Measurements from ENCODE around the gene ITK. TPM values are rescaled to one million over a fixed set of nuclear protein-coding genes. Genes with fewer than 3 reads are reported as not detected.

Gene ITK
- polyA plus RNA-seq, 1 donor: 1.5 TPM

DNA sequence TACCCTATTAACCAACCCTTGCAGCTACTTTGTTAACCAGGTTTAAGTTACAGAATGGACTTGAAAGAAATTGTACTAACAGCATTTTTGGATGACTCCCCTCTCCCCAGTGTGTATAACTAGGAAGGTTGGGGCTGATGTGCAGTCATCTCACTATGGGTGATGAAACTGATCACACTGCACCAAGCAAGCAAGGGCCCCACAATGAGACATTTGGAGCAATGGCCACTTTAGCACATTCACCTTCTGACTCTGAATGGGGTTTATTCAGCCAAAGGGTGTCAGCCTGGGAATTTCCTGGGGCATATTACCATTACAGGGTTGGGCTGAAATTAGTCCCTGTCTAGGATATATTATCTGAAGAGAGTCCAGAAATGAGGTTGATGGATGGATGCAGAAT lies 66.6 kb downstream of the ITK start:
- no peaks in the 10 kb centered on the region for H3K27me3 ChIP-seq (ENCODE audit: control insufficient read depth, insufficient read depth, low read length)

DNA sequence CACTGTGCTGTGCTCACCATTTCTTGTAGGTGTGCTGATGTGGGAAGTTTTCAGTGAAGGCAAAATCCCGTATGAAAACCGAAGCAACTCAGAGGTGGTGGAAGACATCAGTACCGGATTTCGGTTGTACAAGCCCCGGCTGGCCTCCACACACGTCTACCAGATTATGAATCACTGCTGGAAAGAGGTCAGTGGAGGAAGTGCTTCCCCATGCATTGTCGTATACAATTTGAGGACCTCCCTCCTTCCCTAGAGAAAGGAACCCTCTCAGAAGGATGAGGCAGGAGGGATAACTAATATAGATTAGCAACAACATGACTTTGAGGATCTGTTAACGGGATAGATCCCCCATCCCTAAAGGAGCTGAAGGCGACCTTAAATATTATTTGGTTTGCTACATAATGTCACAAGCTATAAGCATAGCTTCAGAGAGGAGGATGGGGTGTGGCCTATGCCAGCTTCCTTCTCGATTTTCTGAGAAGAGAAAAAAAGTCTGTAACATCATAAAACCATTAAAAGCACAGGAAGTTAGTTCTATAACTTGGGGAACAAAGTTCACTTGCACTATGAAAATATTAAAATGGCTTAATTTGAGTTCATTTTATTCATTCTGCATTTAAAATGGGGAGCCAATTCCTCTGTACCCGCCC lies 68.3 kb downstream of the ITK start:
- no peak overlapping the region for H3K27ac ChIP-seq (ENCODE audit: low read length)
- peaks cover 4% of the 10 kb centered on the region for H3K4me1 ChIP-seq (ENCODE audit: control insufficient read depth, insufficient read depth, low read length)
- no peak overlapping the region for H3K4me3 ChIP-seq (ENCODE audit: low read length)
- no peaks in the 10 kb centered on the region for H3K9me3 ChIP-seq (ENCODE audit: control insufficient read depth, low read depth, low read length)
- H3K36me3 ChIP-seq (ENCODE audit: control insufficient read depth, insufficient read depth, low read length): no peaks in the 10 kb centered on the region
- no peaks in the 10 kb centered on the region for H3K27me3 ChIP-seq (ENCODE audit: control insufficient read depth, insufficient read depth, low read length)
- peak in 1 of 2 donors; percentile 60 for DNase-seq
- 96% methylated on average over 4 of the region's 11 CpGs for WGBS (ENCODE audit: insufficient coverage, low lambda C conversion rate)

More for the DNA sequence above, 66.6 kb downstream of the ITK start:
- Histone ChIP-seq H3K4me1 (ENCODE audit: control insufficient read depth, insufficient read depth, low read length) (peaks cover 4% of the 10 kb centered on the region), H3K4me3 (ENCODE audit: low read length) (no peak overlapping the region), H3K9me3 (ENCODE audit: control insufficient read depth, low read depth, low read length) (no peaks in the 10 kb centered on the region), H3K36me3 (ENCODE audit: control insufficient read depth, insufficient read depth, low read length) (no peaks in the 10 kb centered on the region), H3K27ac (ENCODE audit: low read length) (no peak overlapping the region)
- no peak for DNase-seq

DNA sequence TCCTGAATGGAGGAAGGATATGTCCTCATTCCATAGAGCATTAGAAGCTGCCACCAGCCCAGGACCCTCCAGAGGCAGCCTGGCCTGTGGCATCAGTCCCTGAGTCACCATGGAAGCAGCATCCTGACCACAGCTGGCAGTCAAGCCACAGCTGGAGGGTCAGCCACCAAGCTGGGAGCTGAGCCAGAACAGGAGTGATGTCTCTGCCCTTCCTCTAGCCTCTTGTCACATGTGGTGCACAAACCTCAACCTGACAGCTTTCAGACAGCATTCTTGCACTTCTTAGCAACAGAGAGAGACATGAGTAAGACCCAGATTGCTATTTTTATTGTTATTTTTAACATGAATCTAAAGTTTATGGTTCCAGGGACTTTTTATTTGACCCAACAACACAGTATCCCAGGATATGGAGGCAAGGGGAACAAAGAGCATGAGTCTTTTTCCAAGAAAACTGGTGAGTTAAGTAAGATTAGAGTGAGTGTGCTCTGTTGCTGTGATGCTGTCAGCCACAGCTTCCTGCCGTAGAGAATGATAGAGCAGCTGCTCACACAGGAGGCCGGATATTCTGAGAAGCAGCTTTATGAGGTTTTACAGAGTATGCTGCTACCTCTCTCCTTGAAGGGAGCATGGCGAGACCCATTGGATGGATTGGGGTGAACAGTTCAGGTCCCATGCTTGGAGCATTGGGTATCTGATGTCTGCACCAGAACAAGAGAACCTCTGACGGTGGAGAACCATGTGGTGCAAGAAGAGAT lies 72.2 kb downstream of the ITK start:
- H3K27ac ChIP-seq (ENCODE audit: low read length): no peak overlapping the region
- no peaks in the 10 kb centered on the region for H3K9me3 ChIP-seq (ENCODE audit: control insufficient read depth, low read depth, low read length)
- no CpG with 5 or more reads among the region's 4 CpGs for WGBS (ENCODE audit: insufficient coverage, low lambda C conversion rate)
- peaks cover 4% of the 10 kb centered on the region for H3K4me1 ChIP-seq (ENCODE audit: control insufficient read depth, insufficient read depth, low read length)
- DNase-seq: peak in 1 of 2 donors; percentile 20
- H3K36me3 ChIP-seq (ENCODE audit: control insufficient read depth, insufficient read depth, low read length): no peaks in the 10 kb centered on the region
- H3K27me3 ChIP-seq (ENCODE audit: control insufficient read depth, insufficient read depth, low read length): no peaks in the 10 kb centered on the region
- no peak overlapping the region for H3K4me3 ChIP-seq (ENCODE audit: low read length)

DNA sequence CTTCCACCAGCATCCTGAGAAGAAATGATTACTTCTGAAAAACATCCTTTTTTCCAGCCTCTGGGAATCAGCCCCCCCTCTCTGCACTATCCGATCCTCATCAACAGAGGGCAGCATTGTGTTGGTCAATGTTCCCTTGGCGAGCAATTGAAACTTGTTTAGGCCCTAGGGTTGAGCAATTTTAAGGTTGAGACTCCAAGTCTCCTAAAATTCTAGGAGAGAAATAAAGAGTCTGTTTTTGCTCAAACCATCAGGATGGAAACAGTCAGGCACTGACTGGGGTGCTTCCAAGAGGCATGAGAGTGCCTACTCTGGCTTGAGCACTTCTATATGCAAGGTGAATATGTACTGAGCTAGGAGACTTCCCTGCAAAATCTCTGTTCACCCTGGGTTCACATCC lies 72.9 kb downstream of the ITK start:
- no peaks in the 10 kb centered on the region for H3K36me3 ChIP-seq (ENCODE audit: control insufficient read depth, insufficient read depth, low read length)
- H3K4me1 ChIP-seq (ENCODE audit: control insufficient read depth, insufficient read depth, low read length): peaks cover 4% of the 10 kb centered on the region
- no CpG with 5 or more reads among the region's 2 CpGs for WGBS (ENCODE audit: insufficient coverage, low lambda C conversion rate)
- peak in 1 of 2 donors; percentile 37 for DNase-seq
- H3K27ac ChIP-seq (ENCODE audit: low read length): no peak overlapping the region
- H3K9me3 ChIP-seq (ENCODE audit: control insufficient read depth, low read depth, low read length): no peaks in the 10 kb centered on the region
- no peak overlapping the region for H3K4me3 ChIP-seq (ENCODE audit: low read length)
- H3K27me3 ChIP-seq (ENCODE audit: control insufficient read depth, insufficient read depth, low read length): no peaks in the 10 kb centered on the region

DNA sequence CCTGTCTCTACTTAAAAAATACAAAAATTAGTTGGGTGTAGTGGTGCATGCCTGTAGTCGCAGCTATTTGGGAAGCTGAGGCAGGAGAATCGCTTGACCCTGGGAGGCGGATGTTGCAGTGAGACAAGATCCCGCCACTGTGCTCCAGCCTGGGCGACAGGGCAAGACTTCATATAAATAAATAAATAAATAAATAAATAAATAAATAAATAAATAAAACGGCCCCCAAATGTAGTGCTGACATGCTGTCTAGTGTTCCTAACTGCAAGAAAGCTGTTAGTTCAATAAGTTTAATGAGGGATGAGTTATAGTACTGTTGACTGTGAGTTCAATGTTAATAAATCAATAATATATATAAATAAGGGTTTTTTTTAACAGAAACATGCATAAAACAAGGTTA lies 77.8 kb downstream of the ITK start:
- no peaks in the 10 kb centered on the region for H3K9me3 ChIP-seq (ENCODE audit: control insufficient read depth, low read depth, low read length)
- no peak overlapping the region for H3K4me3 ChIP-seq (ENCODE audit: low read length)
- no peaks in the 10 kb centered on the region for H3K36me3 ChIP-seq (ENCODE audit: control insufficient read depth, insufficient read depth, low read length)
- no peaks in the 10 kb centered on the region for H3K4me1 ChIP-seq (ENCODE audit: control insufficient read depth, insufficient read depth, low read length)
- no peak for DNase-seq
- H3K27ac ChIP-seq (ENCODE audit: low read length): no peak overlapping the region
- H3K27me3 ChIP-seq (ENCODE audit: control insufficient read depth, insufficient read depth, low read length): peaks cover 2% of the 10 kb centered on the region
- 100% methylated on average over 2 of the region's 6 CpGs for WGBS (ENCODE audit: insufficient coverage, low lambda C conversion rate)

DNA sequence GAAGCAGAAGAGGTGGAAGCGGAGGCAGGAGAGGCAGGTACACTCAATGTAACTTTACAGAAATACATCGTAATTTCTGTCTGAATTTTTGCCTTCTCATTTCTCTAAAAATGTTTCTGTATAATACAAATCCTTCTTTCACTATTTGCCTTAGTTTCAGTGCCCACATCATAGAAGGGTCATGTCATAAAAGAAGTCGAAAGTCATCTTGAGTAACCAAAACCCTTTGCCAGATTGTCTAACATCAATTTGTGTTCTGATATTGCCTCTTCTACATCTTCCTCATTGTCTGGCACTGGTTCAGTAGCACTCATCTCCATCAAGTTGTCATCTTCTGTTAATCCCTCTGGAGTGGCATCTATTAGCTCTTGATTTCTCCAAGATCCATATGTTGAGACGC lies 79.1 kb downstream of the ITK start:
- Histone ChIP-seq H3K4me1 (ENCODE audit: control insufficient read depth, insufficient read depth, low read length) (no peaks in the 10 kb centered on the region), H3K27ac (ENCODE audit: low read length) (no peak overlapping the region), H3K36me3 (ENCODE audit: control insufficient read depth, insufficient read depth, low read length) (no peaks in the 10 kb centered on the region), H3K4me3 (ENCODE audit: low read length) (no peak overlapping the region), H3K27me3 (ENCODE audit: control insufficient read depth, insufficient read depth, low read length) (peaks cover 6% of the 10 kb centered on the region), H3K9me3 (ENCODE audit: control insufficient read depth, low read depth, low read length) (no peaks in the 10 kb centered on the region)
- DNase-seq: no peak
- 93% methylated on average over 3 of the region's 4 CpGs for WGBS (ENCODE audit: insufficient coverage, low lambda C conversion rate)

DNA sequence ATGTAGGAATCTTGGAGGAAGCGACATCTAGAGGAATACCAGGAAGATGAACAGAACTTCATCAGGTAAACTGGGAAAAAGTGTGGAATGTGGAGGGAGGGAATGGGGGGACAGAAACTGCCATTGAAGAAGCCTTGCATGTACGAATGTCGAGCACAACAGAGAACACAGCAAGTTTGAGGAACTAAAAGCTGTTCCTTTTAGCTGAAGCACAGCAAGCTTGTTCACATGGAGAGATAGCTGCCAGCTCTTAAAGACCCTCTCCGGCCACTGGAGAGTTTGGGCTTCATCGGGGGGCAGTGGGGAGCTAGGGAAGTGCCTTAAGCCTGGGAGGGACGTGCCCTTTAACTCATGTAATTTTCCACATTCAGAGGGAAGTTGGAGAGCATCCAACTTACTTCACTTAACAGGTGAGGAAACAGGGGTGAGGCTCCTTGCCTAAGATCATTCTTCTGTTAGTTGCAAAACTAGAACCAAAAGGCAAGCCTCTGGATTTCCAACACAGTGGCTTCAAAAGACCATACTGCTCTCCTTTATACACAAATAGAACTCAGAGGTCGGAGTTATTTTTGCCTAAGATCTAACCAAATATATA lies 83.0 kb downstream of the ITK start:
- no peaks in the 10 kb centered on the region for H3K36me3 ChIP-seq (ENCODE audit: control insufficient read depth, insufficient read depth, low read length)
- DNase-seq: no peak
- no peaks in the 10 kb centered on the region for H3K9me3 ChIP-seq (ENCODE audit: control insufficient read depth, low read depth, low read length)
- no peak overlapping the region for H3K4me3 ChIP-seq (ENCODE audit: low read length)
- peaks cover 10% of the 10 kb centered on the region for H3K27me3 ChIP-seq (ENCODE audit: control insufficient read depth, insufficient read depth, low read length)
- peaks cover 4% of the 10 kb centered on the region for H3K4me1 ChIP-seq (ENCODE audit: control insufficient read depth, insufficient read depth, low read length)
- 100% methylated on average over 1 of the region's 7 CpGs for WGBS (ENCODE audit: insufficient coverage, low lambda C conversion rate)
- no peak overlapping the region for H3K27ac ChIP-seq (ENCODE audit: low read length)

DNA sequence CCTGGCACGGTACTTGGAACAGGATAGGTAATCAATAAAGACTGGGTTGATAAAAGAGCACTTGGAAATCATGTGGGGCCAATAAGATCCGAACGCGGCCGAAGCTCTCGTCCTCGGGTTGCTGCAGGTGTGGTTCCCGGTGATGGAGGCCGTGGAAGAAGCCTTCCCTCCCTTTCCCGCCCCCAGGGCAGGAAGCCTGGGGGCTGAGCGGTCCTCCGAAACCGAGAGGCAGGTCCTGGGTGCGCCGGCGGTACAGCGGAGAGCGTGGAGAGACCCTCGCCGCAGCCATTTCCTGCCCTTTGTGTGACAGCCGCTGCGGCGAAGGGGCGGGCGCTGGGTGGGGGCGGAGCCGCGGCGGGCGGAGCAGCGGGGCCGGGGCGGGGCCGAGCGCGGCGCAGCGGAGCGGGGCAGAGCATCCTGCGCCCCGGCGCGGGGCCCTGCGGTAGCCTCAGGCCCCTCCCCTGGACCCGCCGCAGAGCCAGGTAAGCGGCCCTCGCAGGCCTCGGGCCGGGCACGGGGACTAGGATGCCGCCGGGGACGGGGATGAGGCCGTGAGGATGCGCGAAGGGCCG lies 85.2 kb downstream of the ITK start, which contains the start of gene CYFIP2:
Gene CYFIP2 (plus strand): TSS at position 410 of the 572 bp plus-strand sequence. CDS start 19,239 bp downstream, outside the sequence.
- no peaks in the 10 kb centered on the region for H3K9me3 ChIP-seq (ENCODE audit: control insufficient read depth, low read depth, low read length)
- no CpG with 5 or more reads among the region's 58 CpGs for WGBS (ENCODE audit: insufficient coverage, low lambda C conversion rate)

DNA sequence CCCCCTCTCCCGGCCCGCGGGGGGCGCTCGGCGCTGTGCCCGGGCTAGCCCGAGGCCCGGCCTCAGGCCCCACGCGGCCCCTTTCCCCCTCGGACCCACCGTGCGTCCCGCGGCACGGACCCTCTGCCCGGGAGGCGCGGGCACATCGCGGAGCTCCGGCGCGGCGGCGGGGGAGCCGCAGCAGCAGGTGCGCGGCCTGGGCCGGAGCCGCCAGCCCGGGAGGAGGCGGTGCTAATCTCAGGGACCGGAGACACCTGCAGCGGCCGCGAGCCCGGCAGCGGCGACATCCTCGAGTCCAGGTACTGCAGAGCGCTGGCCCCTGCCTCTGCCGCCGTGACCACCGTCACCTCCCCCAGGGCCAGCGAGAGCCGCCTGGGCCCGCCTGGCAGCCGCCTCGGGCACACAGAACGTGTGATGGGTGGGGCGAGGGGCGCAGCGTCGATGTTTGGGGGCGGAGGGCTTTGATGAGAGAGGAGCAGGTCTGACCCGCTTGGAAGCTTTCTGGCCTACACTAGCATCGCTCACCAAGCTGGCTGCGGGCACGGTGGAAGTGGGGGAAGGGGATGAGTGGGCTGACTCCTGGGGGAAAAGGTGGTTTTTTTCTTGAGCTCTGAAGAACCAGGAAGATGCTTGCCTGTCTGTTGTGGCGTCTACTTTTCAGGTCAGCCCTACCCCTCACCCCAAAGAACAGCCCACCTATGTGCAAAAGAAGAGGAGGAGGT lies 85.8 kb downstream of the ITK start:
- no peaks in the 10 kb centered on the region for H3K9me3 ChIP-seq (ENCODE audit: control insufficient read depth, low read depth, low read length)
- WGBS (ENCODE audit: insufficient coverage, low lambda C conversion rate): no CpG with 5 or more reads among the region's 62 CpGs
- peak overlapping the region; percentile 6 for H3K27ac ChIP-seq (ENCODE audit: low read length)
- peaks cover 8% of the 10 kb centered on the region for H3K27me3 ChIP-seq (ENCODE audit: control insufficient read depth, insufficient read depth, low read length)
- DNase-seq: peak; percentile 20 to 71
- H3K4me1 ChIP-seq (ENCODE audit: control insufficient read depth, insufficient read depth, low read length): peaks cover 9% of the 10 kb centered on the region
- no peaks in the 10 kb centered on the region for H3K36me3 ChIP-seq (ENCODE audit: control insufficient read depth, insufficient read depth, low read length)
- peak overlapping the region; percentile 48 for H3K4me3 ChIP-seq (ENCODE audit: low read length)

More for the DNA sequence above, 85.2 kb downstream of the ITK start, which contains the start of gene CYFIP2:
- H3K27me3 ChIP-seq (ENCODE audit: control insufficient read depth, insufficient read depth, low read length): peaks cover 10% of the 10 kb centered on the region
- DNase-seq: peak; percentile 48 to 76
- H3K4me3 ChIP-seq (ENCODE audit: low read length): peak within 1 kb of the TSS; percentile 78
- H3K36me3 ChIP-seq (ENCODE audit: control insufficient read depth, insufficient read depth, low read length): no peaks in the 10 kb centered on the region
- H3K27ac ChIP-seq (ENCODE audit: low read length): peak within 1 kb of the TSS; percentile 30
- peaks cover 8% of the 10 kb centered on the region for H3K4me1 ChIP-seq (ENCODE audit: control insufficient read depth, insufficient read depth, low read length)

DNA sequence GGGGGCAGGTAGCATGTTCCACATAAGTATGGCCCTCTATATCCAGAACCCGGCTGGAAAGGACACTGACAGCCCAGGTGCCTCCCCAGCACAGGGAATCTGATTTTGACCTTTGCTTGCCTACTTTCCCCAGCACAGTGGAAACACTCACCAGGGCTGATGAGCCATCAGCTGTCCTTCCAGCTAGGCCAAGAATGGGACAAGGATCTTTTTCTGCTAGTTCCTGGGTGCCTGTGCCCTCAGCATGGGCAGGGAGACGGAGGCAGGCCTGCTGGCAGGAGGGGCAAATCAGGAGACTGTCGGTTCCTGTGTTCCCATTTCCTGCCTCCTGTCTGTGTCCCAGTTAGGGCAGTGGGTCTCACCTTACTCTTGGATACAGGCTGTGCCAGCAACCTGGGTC lies 86.4 kb downstream of the ITK start:
- WGBS (ENCODE audit: insufficient coverage, low lambda C conversion rate): no CpG with 5 or more reads among the region's 3 CpGs
- H3K27ac ChIP-seq (ENCODE audit: low read length): no peak overlapping the region
- peaks cover 8% of the 10 kb centered on the region for H3K27me3 ChIP-seq (ENCODE audit: control insufficient read depth, insufficient read depth, low read length)
- no peaks in the 10 kb centered on the region for H3K9me3 ChIP-seq (ENCODE audit: control insufficient read depth, low read depth, low read length)
- H3K4me1 ChIP-seq (ENCODE audit: control insufficient read depth, insufficient read depth, low read length): peaks cover 9% of the 10 kb centered on the region
- peak in 1 of 2 donors; percentile 16 for DNase-seq
- H3K36me3 ChIP-seq (ENCODE audit: control insufficient read depth, insufficient read depth, low read length): no peaks in the 10 kb centered on the region
- peak overlapping the region; percentile 48 for H3K4me3 ChIP-seq (ENCODE audit: low read length)
